Ishikawa (cell line): ENCODE data around the gene DOK6.

Experiments used
- CEBPB ChIP-seq: IDR thresholded peaks from 2 replicates; pipeline ENCODE4 v1.6.1; 2012
- CREB1 ChIP-seq: IDR thresholded peaks from 2 replicates; pipeline ENCODE4 v1.6.1; 2012; ENCODE audit warnings: low read depth
- EGR1 ChIP-seq: IDR thresholded peaks from 2 replicates; pipeline ENCODE4 v1.6.1; 2012
- EP300 ChIP-seq: IDR thresholded peaks from 2 replicates; pipeline ENCODE4 v1.6.1; 2012; ENCODE audit warnings: borderline replicate concordance
- RAD21 ChIP-seq: IDR thresholded peaks from 2 replicates; pipeline ENCODE4 v1.6.1; 2012; ENCODE audit warnings: low read depth
- REST ChIP-seq: IDR thresholded peaks from 2 replicates; pipeline ENCODE4 v1.6.1; 2012; ENCODE audit warnings: low read depth, mild to moderate bottlenecking
- TAF1 ChIP-seq: IDR thresholded peaks from 2 replicates; pipeline ENCODE4 v1.6.1; 2012; ENCODE audit warnings: low read depth, mild to moderate bottlenecking
- TCF12 ChIP-seq: IDR thresholded peaks from 2 replicates; pipeline ENCODE4 v1.6.1; 2012; ENCODE audit warnings: low read depth
- YY1 ChIP-seq: IDR thresholded peaks from 2 replicates; pipeline ENCODE4 v1.6.1; 2012; ENCODE audit warnings: low read depth
- TF ChIP-seq, protein P1 (sequence below): IDR thresholded peaks from 2 replicates; pipeline ENCODE4 v1.6.1; 2012
- TF ChIP-seq, protein P2 (sequence below): IDR thresholded peaks from 2 replicates; pipeline ENCODE4 v1.6.1; 2012

DNA sequence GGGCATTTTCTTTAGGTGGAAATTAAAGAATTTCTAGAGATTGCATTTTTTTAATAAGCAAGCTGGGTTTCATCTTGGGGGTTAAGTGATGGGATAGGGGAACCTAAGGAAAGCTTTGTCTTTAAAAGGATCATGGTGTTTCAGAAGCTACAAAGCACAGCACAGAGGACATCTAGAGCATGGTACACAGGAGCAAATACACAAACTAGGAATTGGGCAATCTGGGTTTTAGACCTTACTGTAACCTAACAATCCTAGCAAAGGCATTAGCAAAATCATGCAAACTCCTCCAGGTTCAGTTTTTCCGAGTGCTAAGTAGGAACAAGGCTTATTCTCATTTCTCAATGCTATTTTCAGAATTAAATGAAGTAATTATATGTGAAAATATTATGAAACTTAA is 412.9 kb downstream of the DOK6 start:
- TF ChIP-seq RAD21: no peak
- no peak for TF ChIP-seq REST
- TF ChIP-seq, protein P1, sequence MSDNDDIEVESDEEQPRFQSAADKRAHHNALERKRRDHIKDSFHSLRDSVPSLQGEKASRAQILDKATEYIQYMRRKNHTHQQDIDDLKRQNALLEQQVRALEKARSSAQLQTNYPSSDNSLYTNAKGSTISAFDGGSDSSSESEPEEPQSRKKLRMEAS: no peak
- no peak for TF ChIP-seq EGR1
- no peak for TF ChIP-seq EP300
- no peak for TF ChIP-seq TCF12
- no peak for TF ChIP-seq CREB1
- TF ChIP-seq CEBPB: no peak
- TF ChIP-seq YY1: no peak
- no peak for TF ChIP-seq TAF1
- TF ChIP-seq, protein P2, sequence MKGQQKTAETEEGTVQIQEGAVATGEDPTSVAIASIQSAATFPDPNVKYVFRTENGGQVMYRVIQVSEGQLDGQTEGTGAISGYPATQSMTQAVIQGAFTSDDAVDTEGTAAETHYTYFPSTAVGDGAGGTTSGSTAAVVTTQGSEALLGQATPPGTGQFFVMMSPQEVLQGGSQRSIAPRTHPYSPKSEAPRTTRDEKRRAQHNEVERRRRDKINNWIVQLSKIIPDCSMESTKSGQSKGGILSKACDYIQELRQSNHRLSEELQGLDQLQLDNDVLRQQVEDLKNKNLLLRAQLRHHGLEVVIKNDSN: no peak
